ENCODE data around the gene PCBP1.

GRCh38 chr2:70042246-70042645 is 45.0 kb upstream of the PCBP1 start:
- TF ChIP-seq CTCF (IDR thresholded peaks at IDR 0.05) (no peak), POLR2A (IDR thresholded peaks at IDR 0.05) (no peak)
